HepG2 (cell line): ENCODE measurements around the gene TMEM253. TPM values are rescaled to one million over a fixed set of nuclear protein-coding genes. Genes with fewer than 3 reads are reported as not detected.
A peak's percentile ranks its signal among the peaks of the same experiment; 100 is the strongest.

Experiments used
- ATF7-NPFF ChIP-seq: sonication (generic); formaldehyde crosslinking; IDR thresholded peaks from 2 replicates; pipeline ENCODE4 v1.8.1; 2023; ENCODE audit warnings: mild to moderate bottlenecking, low read depth, missing genetic modification reagents, moderate library complexity
- CC2D1A ChIP-seq: sonication (generic); formaldehyde crosslinking; IDR thresholded peaks from 2 replicates; pipeline ENCODE4 v1.8.1; 2023; ENCODE audit warnings: mild to moderate bottlenecking, missing genetic modification reagents
- DMAP1 ChIP-seq: IDR thresholded peaks from 2 replicates; pipeline ENCODE4 v1.6.1; 2016
- GRHL1 ChIP-seq: sonication (generic); formaldehyde crosslinking; conservative IDR thresholded peaks from 2 replicates; pipeline ENCODE4 v1.8.0; 2022; ENCODE audit warnings: missing genetic modification reagents
- KAT8 ChIP-seq: IDR thresholded peaks from 2 replicates; pipeline ENCODE4 v1.6.1; 2016; ENCODE audit warnings: missing genetic modification reagents, missing compliant biosample characterization
- KDM5A ChIP-seq: fragments of 200-600 bp; sonication (generic); IDR thresholded peaks from 2 replicates; pipeline ENCODE4 v1.7.0; 2018; ENCODE audit warnings: antibody characterized with exemption, mild to moderate bottlenecking, low read length, borderline replicate concordance
- MED1 ChIP-seq: sonication (generic); formaldehyde crosslinking; IDR thresholded peaks from 2 replicates; pipeline ENCODE4 v1.4.0; 2020; ENCODE audit warnings: missing genetic modification reagents
- MEIS1 ChIP-seq: sonication (generic); formaldehyde crosslinking; IDR thresholded peaks from 2 replicates; pipeline ENCODE4 v1.9.0; 2021; ENCODE audit warnings: mild to moderate bottlenecking, missing genetic modification reagents, moderate library complexity, borderline replicate concordance
- MIER2 ChIP-seq: IDR thresholded peaks from 2 replicates; pipeline ENCODE4 v1.6.1; 2016; ENCODE audit warnings: missing biosample characterization, missing genetic modification reagents
- NFATC3 ChIP-seq: sonication (generic); formaldehyde crosslinking; IDR thresholded peaks from 2 replicates; pipeline ENCODE4 v1.5.1; 2020; ENCODE audit warnings: mild to moderate bottlenecking, missing genetic modification reagents
- NFYB ChIP-seq: sonication (generic); formaldehyde crosslinking; IDR thresholded peaks from 2 replicates; pipeline ENCODE4 v1.4.0; 2020; ENCODE audit warnings: missing genetic modification reagents
- PREB ChIP-seq: sonication (generic); formaldehyde crosslinking; IDR thresholded peaks from 2 replicates; pipeline ENCODE4 v1.4.0; 2020; ENCODE audit warnings: missing genetic modification reagents
- RAD21 ChIP-seq: fragments of 450-650 bp; formaldehyde crosslinking; IDR thresholded peaks from 2 replicates; pipeline ENCODE4 v1.5.0; 2020; ENCODE audit warnings: mild to moderate bottlenecking
- SATB2 ChIP-seq: sonication (generic); formaldehyde crosslinking; IDR thresholded peaks from 2 replicates; pipeline ENCODE4 v1.5.0; 2020; ENCODE audit warnings: missing genetic modification reagents
- SPEN ChIP-seq: sonication (generic); formaldehyde crosslinking; IDR thresholded peaks from 2 replicates; pipeline ENCODE4 v1.5.1; 2020; ENCODE audit warnings: low read depth, mild to moderate bottlenecking, missing genetic modification reagents
- TIGD3 ChIP-seq: sonication (generic); formaldehyde crosslinking; IDR thresholded peaks from 2 replicates; pipeline ENCODE4 v1.5.1; 2020; ENCODE audit warnings: mild to moderate bottlenecking, missing genetic modification reagents, borderline replicate concordance
- ZNF629 ChIP-seq: sonication (generic); formaldehyde crosslinking; conservative IDR thresholded peaks from 2 replicates; pipeline ENCODE4 v1.5.0; 2020; ENCODE audit warnings: missing genetic modification reagents
- ZNF709 ChIP-seq: sonication (generic); formaldehyde crosslinking; IDR thresholded peaks from 2 replicates; pipeline ENCODE4 v1.5.0; 2020; ENCODE audit warnings: mild to moderate bottlenecking, missing genetic modification reagents
- ZNF761 ChIP-seq: sonication (generic); formaldehyde crosslinking; conservative IDR thresholded peaks from 2 replicates; pipeline ENCODE4 v1.4.0; 2020; ENCODE audit warnings: mild to moderate bottlenecking, missing genetic modification reagents
- polyA plus RNA-seq, 8 experiments: library from polyadenylated mRNA; depleted of rRNA in 3 of 8; stranded (reverse) in 7 of 8; unstranded in 1 of 8; fragments of >200 nt; fragmentation: Illumina TruSeq in 4 of 8; extraction: Trizol in 4 of 8; gene quantifications; 2 replicates each; pipeline versions ENCODE4 v1.2.1 to v1.2.3, GENCODE V29; 2011 to 2016; ENCODE audit warnings: low read depth in 4 of 8, missing spikeins in 1 of 8, mixed read lengths in 1 of 8; ENCODE audit not compliant: insufficient read depth in 1 of 8
- total RNA-seq, 5 experiments: library from RNA; depleted of rRNA; stranded (reverse); fragments of >200 nt; fragmentation: Illumina TruSeq; extraction: Trizol; gene quantifications; 2 replicates each; pipeline ENCODE4 v1.2.3, GENCODE V29; 2016; ENCODE audit warnings: low read depth in 1 of 5

The TMEM253 gene
- total and polyA plus RNA-seq, 2 of the 13 experiments (the other 11 are each of a cell fraction or from before 2014, with no cell fraction given), result 0.29 to 0.45 TPM

DNA sequence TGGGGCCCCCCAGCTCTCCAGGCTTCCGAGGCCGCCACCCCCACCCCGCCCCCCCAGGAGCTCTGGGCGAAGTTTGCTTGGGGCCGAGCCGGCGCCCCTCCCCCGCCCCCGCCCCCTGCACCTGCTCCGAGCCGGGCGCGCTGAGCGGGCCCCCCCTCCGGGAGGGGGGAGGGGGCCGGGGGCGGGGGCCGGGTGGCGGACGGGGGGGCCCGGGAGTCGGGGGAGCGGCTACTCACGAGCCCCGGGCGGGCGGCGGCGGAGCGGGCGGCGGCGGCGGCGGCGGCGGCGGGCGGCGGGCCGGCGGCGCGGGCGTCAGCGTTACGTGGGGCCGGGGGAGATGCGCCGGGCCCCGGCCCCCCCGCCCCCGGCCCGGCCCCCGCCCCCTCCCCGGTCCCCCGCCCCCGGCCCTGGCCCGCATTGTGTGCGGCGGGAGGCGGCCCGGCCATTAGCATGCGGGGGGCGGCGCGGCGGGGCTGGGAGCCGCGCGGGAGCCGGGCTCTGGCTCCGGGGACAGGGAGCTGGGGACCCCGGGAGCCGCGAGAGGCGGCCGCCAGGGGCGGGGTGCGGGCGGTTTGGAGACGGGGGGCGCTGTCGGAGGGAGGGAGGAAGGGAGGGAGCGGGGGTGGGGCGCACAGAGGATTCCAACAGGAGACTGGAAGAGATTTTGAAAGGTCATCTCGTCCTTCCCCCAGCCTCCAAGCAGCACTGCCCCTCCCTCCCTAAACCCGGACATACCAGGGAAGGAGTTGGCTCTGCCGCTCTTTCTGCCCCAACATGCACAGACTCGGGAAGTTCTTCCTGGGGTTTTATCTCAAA lies 2.6 kb upstream of the TMEM253 start, which contains the start of gene ZNF219 (continued):
- TF ChIP-seq SATB2 (CRISPR knock-in tag), result no peak
- TF ChIP-seq CC2D1A (CRISPR knock-in tag), result no peak
- TF ChIP-seq PREB (CRISPR knock-in tag), result no peak
- no peak for TF ChIP-seq MED1 (CRISPR knock-in tag)
- no peak for TF ChIP-seq RAD21 (CRISPR knock-in tag)
- no peak for TF ChIP-seq SPEN (CRISPR knock-in tag)
- no peak for TF ChIP-seq MEIS1
- TF ChIP-seq NFYB (CRISPR knock-in tag), result no peak
- no peak for TF ChIP-seq ZNF629
- TF ChIP-seq TIGD3 (CRISPR knock-in tag), result no peak
- TF ChIP-seq GRHL1 (CRISPR knock-in tag), result no peak
- TF ChIP-seq KDM5A, result 0 out of 2 replicates have a peak, but pooled peaks have one; percentile 38
- TF ChIP-seq ZNF761 (CRISPR knock-in tag), result no peak
- no peak for TF ChIP-seq NFATC3 (CRISPR knock-in tag)
- no peak for TF ChIP-seq ATF7-NPFF (CRISPR knock-in tag)
- TF ChIP-seq ZNF709 (CRISPR knock-in tag), result no peak
- 0 out of 2 replicates have a peak, but pooled peaks have one; percentile 28 for TF ChIP-seq KAT8 (CRISPR knock-in tag)
- TF ChIP-seq DMAP1 (CRISPR knock-in tag), result peak; percentile 44; the same call in 1 of the 2 replicates
- TF ChIP-seq MIER2, result no peak
